VCaP (cell line): ENCODE measurements around the gene FAM78A.

ENCODE experiments used
- H3K27ac ChIP-seq: fragments of 450-650 bp; 2 replicates; pipeline ENCODE4 v1.5.1; 2017
- TF ChIP-seq, protein P1 (sequence below): fragments of 450-650 bp; conservative IDR thresholded peaks from 2 replicates; pipeline ENCODE4 v1.5.1; 2017; ENCODE audit warnings: mild to moderate bottlenecking, moderate library complexity

The FAM78A gene

GRCh38 chr9:131307974-131308373 is 31.7 kb upstream of the FAM78A start:
- no peak overlapping the region for H3K27ac ChIP-seq
- TF ChIP-seq, protein P1, sequence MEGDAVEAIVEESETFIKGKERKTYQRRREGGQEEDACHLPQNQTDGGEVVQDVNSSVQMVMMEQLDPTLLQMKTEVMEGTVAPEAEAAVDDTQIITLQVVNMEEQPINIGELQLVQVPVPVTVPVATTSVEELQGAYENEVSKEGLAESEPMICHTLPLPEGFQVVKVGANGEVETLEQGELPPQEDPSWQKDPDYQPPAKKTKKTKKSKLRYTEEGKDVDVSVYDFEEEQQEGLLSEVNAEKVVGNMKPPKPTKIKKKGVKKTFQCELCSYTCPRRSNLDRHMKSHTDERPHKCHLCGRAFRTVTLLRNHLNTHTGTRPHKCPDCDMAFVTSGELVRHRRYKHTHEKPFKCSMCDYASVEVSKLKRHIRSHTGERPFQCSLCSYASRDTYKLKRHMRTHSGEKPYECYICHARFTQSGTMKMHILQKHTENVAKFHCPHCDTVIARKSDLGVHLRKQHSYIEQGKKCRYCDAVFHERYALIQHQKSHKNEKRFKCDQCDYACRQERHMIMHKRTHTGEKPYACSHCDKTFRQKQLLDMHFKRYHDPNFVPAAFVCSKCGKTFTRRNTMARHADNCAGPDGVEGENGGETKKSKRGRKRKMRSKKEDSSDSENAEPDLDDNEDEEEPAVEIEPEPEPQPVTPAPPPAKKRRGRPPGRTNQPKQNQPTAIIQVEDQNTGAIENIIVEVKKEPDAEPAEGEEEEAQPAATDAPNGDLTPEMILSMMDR: no peak

- H3K27ac ChIP-seq: no peak overlapping the region
- TF ChIP-seq, protein P1: no peak
These were observed 30.2 kb upstream of the FAM78A start for GRCh38 chr9:131306397-131307004.

DNA sequence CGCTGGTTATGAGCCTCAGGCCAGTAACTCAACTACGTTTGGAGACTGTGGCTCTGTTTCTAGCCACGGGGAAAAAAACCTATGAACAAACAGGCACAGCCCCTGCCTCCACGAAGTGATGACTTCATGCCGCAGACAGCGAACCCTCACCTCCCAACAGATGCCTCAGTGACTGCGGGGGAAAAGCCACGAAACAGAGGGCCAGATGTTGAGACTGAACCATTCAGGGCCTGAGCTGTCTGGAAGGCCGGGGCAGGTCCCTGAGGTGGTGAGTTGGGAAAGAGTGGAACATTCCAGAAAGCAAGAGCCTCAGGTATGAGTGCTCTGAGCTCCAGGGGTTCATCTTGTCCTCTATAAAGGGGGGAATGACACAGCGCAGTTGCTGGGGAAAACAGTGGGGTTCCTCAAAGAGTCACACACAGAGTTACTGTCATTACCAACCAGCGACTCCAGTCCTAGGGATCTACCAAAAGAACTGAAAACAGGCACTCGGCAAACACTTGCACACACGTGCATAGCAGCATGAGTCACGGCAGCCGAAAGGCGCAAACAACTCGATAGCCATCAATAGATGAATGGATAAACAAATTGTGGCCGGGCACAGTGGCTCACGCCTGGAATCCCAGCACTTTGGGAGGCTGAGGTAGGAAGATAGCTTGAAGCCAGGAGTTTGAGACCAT is 28.5 kb upstream of the FAM78A start:
- H3K27ac ChIP-seq: no peak overlapping the region
- TF ChIP-seq, protein P1: no peak

DNA sequence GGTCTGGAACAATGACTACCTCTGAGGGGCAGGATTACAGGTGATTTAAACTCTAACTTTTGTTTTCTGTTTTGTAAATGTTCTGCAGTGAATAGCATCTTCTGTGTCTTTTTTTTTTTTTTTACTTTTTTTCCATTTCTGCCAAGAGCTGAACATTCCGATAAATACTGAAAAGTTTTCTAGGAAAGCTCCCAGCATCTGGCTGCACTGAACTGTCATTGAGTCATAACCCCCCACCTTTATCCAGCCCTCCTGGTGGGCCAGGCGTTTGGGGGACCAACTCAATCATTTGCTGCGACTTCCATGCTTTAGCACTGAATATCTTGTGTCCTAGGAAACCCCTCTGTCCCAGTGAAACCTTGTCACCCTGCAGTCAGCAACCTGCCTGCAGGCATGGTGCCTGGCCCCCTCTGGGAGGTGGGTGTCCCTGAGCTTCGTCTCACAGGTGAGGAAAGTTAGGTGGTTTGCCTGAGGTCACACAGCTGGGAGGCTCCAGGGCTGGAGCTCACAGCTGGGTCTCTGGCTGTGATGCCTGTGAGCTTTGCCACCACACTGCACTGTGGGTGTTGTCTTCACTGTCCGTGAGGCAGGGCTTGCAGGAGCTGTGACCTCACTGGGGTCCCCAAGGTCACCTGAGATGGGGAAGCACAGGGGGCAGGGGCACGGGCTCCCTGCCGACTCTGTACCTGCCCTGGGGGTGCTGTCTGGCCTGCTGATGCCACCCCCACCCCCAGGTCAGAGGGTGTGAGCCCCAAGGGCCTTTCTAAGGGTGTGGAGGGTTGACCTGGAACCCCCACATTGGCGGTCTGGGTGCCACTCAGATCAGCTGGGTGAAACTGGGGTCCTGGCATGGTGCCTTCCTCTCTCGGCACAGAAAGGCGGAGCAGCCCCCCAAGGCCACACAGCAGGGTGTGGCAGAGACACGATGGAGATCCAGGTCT is 27.3 kb upstream of the FAM78A start:
- no peak overlapping the region for H3K27ac ChIP-seq
- TF ChIP-seq, protein P1: no peak

- no peak overlapping the region for H3K27ac ChIP-seq
- TF ChIP-seq, protein P1: no peak
These were observed 26.1 kb upstream of the FAM78A start for GRCh38 chr9:131302244-131303075.

DNA sequence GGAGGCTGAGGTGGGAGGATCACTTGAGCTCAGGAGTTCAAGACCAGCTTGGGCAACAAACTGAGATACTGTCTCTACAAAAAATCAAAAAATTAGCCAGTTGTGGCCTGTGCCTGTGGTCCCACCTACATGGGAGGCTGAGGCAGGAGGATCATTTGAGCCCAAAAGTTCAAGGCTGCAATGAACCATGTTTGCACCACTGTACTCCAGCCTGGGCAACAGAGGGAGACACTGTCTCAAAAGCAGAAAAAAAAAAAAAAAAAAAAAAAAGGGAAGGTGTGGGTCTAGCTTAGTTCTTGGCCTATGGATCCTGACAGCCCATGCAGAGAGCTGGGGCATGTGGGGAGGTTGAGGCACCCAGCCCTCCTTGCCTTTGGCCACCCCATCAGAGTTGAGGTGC is 24.1 kb upstream of the FAM78A start:
- TF ChIP-seq, protein P1: no peak
- H3K27ac ChIP-seq: no peak overlapping the region
